NCI-H1417 (cell line): ENCODE measurements around the gene THSD7B.
A peak's percentile ranks its signal among the peaks of the same experiment; 100 is the strongest.
"Not testable (repeated sequence)": the region's sequence is repeated elsewhere in the genome, so short reads cannot be mapped to it uniquely, and the experiment has no call there.

Experiments
- DNase-seq, 3 experiments: peaks; one replicate each; lab custom pipeline; 2025; lab: John Stamatoyannopoulos, UW

THSD7B gene

DNA sequence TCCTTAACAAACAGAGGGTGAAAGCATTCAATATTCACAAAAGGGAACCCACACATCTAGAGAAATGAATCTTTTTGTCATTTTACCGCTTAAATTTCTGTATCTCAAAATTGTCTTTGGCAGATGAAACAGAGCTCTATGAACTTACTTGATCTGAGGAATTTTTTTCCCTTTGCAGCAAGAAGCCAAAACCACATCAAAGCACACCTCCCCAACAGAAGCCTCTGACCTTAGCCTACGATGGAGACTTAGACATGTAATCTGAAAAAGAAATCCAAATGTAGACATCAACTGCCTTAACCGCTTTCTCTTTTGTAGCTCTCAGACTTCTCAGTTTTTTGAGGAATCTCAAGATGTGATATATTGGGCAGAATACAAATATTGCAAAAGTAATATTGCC lies 911.0 kb downstream of the THSD7B start:
- DNase-seq, result no peak

DNA sequence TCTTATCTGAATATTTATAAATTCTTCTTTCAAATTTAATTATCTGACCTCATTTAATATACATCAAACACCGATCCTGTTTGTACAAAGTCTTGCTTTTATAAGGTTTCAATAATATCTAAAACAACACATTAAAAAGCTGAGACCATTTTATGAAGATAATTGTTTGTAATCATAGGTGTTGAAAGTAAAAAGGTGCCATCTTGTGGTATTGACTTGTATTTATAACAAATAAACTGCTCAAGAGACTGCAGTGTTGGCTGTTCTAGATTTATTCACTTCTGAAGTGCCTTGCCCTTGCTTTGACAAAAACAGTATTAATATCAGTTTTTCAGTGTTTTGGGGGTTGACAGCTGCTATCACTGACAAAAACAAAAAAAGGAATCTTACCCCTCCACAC lies 912.1 kb downstream of the THSD7B start:
- peak in 1 of 3 experiments; percentile 17 for DNase-seq

DNA sequence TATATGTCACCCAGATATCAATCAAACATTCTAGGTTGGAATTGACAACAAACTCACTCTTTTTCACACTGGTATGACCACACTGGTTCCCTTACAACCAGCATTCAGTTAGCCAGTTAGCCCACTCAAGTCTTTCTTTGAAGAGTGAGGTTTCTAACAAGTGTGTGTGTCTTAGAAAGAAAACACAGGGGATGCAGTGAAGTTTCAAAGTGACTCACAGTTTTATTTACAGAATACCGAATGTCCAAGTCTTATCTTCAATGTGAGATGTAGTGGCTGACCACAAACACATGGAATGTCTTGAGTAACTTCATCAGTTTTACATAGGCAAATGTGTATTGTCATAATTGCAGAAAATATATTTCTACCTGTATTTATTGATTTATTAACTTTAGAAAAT lies 924.2 kb downstream of the THSD7B start:
- DNase-seq, result no peak

DNA sequence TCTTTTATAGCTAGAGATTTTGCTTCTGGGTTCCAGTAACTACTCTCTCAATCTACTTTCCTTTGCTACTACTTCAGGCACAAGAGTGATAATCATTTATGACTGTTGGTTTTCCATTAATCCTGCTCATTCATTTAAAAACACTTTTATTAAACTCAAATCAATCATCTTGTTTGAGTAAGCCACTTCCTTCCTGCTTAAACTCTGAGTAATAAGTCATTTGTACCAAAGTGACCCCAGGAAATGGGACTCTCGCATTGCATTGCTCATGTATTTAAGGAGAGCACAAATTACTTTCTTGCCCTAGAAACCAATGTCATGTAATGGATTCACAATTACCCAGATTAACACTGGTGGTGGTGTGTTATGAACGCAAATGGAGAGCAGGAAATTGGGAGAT lies 928.2 kb downstream of the THSD7B start:
- no peak for DNase-seq

DNA sequence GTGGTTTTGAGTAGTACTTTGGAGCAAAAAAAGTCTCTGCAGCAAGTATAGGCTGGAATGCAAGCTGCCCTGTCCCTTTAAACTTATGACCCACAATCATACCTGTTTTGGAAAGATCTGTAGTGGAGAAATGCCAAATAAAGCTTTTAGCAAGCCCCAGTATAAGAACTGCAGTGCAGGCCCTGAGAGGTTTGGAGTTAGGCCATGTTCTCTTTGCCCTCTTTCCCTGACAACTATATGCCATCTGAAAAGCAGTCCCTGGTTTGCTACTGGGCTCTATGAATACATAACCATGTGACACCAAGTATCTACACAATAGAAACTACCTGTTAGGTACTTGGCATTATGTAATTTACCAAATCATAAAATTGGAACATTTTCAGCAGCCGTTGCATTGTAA lies 931.6 kb downstream of the THSD7B start:
- DNase-seq, result no peak

DNA sequence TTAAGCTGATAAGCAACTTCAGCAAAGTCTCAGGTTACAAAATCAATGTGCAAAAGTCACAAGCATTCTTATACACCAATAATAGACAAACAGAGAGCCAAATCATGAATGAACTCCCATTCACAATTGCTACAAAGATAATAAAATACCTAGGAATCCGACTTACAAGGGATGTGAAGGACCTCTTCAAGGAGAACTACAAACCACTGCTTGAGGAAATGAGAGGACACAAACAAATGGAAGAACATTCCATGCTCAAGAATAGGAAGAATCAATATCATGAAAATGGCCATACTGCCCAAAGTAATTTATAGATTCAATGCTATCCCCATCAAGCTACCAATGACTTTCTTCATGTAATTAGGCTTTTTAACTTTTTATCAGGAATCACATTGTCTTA lies 934.9 kb downstream of the THSD7B start:
- not testable (repeated sequence) for DNase-seq

DNA sequence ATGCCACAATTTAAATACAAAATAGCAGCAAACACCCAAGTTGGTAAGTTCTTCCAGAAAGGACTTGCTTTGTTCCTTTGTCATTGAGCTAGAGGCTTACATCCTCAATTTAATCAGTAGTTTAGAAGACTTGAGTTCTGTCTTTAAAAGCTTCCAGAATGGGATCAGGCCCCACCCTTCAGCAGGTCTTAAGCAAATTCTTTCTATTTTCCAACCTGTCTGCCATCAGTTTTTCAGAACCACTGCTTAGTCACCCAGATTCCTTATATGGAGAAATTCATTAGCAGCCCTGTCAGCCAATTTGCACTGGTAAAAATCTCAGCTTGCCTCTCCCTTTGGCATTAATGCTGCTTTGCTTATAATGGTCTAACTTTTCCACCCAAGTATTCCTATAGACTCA lies 935.3 kb downstream of the THSD7B start:
- no peak for DNase-seq

DNA sequence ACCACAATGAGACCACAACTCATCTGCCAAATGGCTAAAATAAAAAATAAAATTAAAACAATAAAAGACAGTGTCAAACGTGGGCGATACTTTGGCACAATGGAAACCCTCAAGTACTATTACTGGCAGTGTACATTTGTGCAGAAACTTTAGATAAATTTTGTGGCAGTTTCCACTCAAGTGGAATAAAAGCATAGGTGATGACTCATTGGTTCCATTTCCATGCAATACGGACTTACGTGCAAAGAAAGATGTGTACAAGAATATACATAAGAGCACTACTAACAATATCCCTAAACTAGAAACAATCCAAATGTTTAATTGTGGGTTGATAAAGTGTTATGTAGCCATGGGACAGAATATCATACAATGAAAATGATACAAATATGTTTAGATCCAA lies 940.0 kb downstream of the THSD7B start:
- no peak for DNase-seq

DNA sequence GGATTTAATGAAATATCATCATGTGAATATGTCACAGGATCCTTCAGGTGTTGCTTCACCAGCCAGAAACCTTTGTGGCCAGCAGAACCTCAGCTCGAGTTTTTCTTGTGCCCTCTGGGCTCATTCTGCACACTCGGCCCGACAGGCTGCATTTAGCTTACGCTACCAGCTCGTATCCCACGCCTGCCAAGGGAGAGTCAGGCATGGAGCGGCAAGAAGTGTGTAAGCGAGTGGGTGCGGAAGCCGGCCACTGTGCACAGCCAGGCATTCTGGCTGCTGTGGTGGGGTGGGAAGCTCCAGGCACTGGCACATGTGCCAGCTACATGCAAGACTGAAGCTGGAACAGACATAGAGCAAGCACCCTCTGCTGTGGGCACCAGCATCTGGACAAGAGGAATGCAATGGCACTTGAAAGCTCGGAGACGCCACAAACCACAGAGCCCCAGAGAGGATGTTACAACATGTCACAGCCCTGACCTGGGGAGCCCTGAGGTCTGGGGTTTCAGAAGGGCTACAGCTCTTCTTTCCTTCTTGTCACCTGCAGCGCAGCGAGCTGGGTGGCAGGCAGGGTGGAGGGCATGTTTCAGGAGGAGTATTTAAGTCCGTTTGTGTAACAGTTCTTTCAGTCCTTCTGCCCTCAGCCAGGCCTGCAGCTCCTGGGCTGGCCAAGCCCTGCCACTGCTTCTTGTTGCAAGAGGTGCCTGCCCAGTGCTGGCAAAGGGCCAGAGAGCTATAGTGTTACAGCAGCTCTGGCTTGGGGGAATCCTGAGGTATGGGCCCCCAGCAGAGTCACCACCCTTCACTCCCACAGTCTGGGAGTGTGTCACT lies 941.7 kb downstream of the THSD7B start:
- DNase-seq, result no peak

DNA sequence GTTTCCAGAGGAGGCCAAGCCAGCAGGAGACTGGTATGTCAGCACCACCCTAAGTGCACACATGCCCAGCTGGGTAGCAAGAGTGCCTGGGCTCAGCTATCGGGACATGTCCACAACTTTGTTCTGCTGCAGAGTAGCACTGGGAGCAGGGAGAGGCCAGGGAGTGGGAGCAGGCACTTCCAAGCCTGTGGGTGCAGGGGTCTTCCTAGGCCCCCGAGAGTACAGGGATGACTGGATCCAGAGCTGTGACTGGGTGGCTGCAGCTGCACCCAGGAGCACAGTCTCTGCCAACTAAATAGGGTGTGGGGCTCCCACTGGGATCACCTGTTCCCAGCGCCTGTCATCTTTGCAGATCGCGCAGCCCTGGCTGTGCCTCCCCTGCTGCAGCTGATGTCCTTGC lies 943.0 kb downstream of the THSD7B start:
- DNase-seq, result no peak

DNA sequence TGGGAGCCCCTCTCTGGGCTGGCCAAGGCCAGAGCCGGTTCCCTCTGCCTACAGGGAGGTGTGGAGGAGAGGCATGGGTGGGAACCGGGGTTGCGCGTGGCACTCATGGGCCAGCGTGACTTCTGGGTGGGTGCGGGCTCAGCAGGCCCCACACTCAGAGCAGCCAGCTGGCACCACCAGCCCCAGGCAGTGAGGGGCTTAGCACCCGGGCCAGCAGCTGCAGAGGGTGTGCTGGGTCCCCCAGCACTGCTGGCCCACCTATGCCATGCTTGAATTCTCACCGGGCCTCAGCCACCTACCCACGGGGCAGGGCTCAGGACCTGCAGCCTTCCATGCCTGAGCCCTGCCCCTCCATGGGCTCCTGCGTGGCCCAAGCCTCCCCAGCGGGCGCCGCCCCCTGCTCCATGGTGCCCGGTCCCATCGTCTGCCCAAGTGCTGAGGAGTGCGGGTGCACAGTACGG lies 950.4 kb downstream of the THSD7B start:
- DNase-seq, result no peak

DNA sequence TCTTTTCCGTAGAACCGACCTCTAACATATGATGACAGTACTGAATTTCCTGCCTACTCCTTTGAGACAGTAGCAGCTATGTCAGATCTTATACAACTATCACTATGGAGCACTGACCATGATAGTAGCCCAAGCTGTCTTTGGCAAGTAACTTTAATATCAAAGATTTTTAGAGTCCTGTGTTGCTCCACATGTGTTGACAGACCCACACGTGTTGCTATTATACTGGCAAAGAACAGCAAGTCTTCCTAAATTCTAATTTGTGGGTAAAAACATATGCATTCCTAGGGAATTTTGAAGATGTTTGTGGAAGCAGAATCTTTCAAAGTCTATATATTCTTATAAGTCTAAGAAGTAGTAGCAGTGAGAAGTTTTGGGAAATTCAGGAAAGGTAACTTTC lies 953.4 kb downstream of the THSD7B start:
- DNase-seq, result no peak

DNA sequence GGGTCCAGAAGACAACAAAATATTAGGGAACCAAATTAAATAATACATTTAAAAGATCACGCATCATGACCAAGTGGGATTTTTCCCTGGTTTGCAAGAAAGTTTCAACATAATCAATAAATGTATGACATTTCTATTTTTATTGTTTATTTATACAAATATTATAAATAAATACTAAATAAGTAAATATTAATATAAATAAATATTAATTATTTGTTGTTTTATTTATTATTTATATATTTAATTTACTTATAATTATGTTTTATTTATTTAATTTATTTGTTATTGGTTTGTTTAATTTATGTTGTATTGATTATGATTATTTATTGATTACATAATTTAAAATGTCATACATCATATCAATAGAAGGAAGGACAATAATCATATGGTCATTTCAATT lies 956.4 kb downstream of the THSD7B start:
- DNase-seq, result no peak

DNA sequence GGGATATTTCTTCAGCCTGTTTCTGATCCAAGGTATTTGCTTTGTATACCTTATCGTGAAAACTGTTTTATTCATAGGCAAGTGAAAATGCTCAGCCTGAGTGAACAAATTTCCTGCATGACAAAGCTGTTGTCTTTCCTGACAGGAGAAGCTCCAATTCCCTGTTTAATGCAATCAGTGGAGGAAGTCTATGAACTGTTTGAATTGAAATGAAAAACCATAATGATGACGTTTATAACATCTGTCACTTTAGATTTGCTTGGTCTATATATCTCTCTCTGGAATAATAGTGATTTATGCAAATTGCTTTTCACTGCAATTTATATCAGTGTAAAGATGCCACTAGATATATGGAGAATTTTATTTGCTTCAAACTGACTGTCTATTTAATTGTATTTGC lies 959.6 kb downstream of the THSD7B start:
- DNase-seq, result no peak
